PC-3 (cell line): Measurements from ENCODE around the gene SRSF8. TPM values are rescaled to one million over a fixed set of nuclear protein-coding genes. Genes with fewer than 3 reads are reported as not detected.
"Not testable (repeated sequence)": the region's sequence is repeated elsewhere in the genome, so short reads cannot be mapped to it uniquely, and the experiment has no call there.

Source experiments
- ATAC-seq: fragments of 200-7000 bp; cut with Tn5 transposase; 2 replicates; pipeline ENCODE4 v1.9.1; 2020; ENCODE audit warnings: mild to moderate bottlenecking, moderate library complexity
- BruUV-seq: library from RNA; stranded (reverse); fragments of 400-500 nt; replicated peaks from 2 replicates; lab custom pipeline; 2021; lab: Mats Ljungman, UMichigan
- CTCF ChIA-PET: fragments of 300-600 bp; sonication (Branson Sonifier 250); formaldehyde crosslinking; loops from one replicate; lab custom pipeline; 2022; ENCODE audit warnings: antibody characterized with exemption; lab: Charles Lee
- POLR2A ChIA-PET: fragments of 300-600 bp; sonication (Branson Sonifier 250); formaldehyde crosslinking; loops from one replicate; lab custom pipeline; 2022; ENCODE audit warnings: antibody characterized with exemption; ENCODE audit not compliant: unreplicated experiment; lab: Charles Lee
- DNase-seq: peaks from one replicate; pipeline ENCODE4 v3.0.0-alpha.2; 2015
- H2AFZ ChIP-seq: fragments of 300-600 bp; sonication (generic); 2 replicates; pipeline ENCODE4 v1.6.0; 2016; ENCODE audit warnings: antibody characterized with exemption, low read length
- H3F3A ChIP-seq: fragments of 300-600 bp; sonication (generic); one replicate; pipeline ENCODE4 v1.6.0; 2017; ENCODE audit warnings: antibody characterized with exemption, low read length, control low read depth, mild to moderate bottlenecking; ENCODE audit not compliant: unreplicated experiment
- H3K27ac ChIP-seq: fragments of 300-600 bp; sonication (generic); 2 replicates; pipeline ENCODE4 v1.5.1; 2016; ENCODE audit warnings: mild to moderate bottlenecking, low read length
- H3K27me3 ChIP-seq: fragments of 300-600 bp; sonication (generic); 2 replicates; pipeline ENCODE4 v1.6.1; 2016; ENCODE audit warnings: low read length, mixed read lengths
- H3K36me3 ChIP-seq: fragments of 300-600 bp; sonication (generic); 2 replicates; pipeline ENCODE4 v1.6.1; 2016; ENCODE audit warnings: low read depth, mixed run types, low read length, mixed read lengths
- H3K4me1 ChIP-seq: fragments of 300-600 bp; sonication (generic); 2 replicates; pipeline ENCODE4 v1.5.1; 2016; ENCODE audit warnings: low read length; ENCODE audit not compliant: insufficient read depth
- H3K4me2 ChIP-seq: fragments of 300-600 bp; sonication (generic); 2 replicates; pipeline ENCODE4 v1.6.0; 2016; ENCODE audit warnings: low read length
- H3K4me3 ChIP-seq: fragments of 300-600 bp; sonication (generic); 2 replicates; pipeline ENCODE4 v1.5.1; 2016; ENCODE audit warnings: mild to moderate bottlenecking, low read length, mixed read lengths
- H3K79me2 ChIP-seq: fragments of 300-600 bp; sonication (generic); 2 replicates; pipeline ENCODE4 v1.6.1; 2017; ENCODE audit warnings: low read length, mixed read lengths
- H3K9ac ChIP-seq: fragments of 300-600 bp; sonication (generic); 2 replicates; pipeline ENCODE4 v1.6.0; 2016; ENCODE audit warnings: mild to moderate bottlenecking, low read length
- H3K9me2 ChIP-seq: fragments of 300-600 bp; sonication (generic); replicated peaks from 2 replicates; pipeline ENCODE4 v1.6.1; 2016; ENCODE audit warnings: mixed run types, low read length, mixed read lengths
- H3K9me3 ChIP-seq: fragments of 300-600 bp; sonication (generic); 2 replicates; pipeline ENCODE4 v1.6.1; 2016; ENCODE audit warnings: low read length, mixed read lengths
- H4K20me1 ChIP-seq: fragments of 300-600 bp; sonication (generic); 2 replicates; pipeline ENCODE4 v1.6.1; 2016; ENCODE audit warnings: low read length, mixed read lengths
- CTCF ChIP-seq: fragments of 300-600 bp; sonication (generic); conservative IDR thresholded peaks from 2 replicates; pipeline ENCODE4 v1.5.1; 2017; ENCODE audit warnings: antibody characterized with exemption, low read depth, mild to moderate bottlenecking, low read length
- EZH2 ChIP-seq: fragments of 300-600 bp; sonication (generic); IDR thresholded peaks from one replicate; pipeline ENCODE4 v1.6.1; 2017; ENCODE audit warnings: antibody characterized with exemption, mild to moderate bottlenecking, low read length; ENCODE audit not compliant: unreplicated experiment
- EZH2phosphoT487 ChIP-seq: fragments of 300-600 bp; sonication (generic); IDR thresholded peaks from 2 replicates; pipeline ENCODE4 v1.6.1; 2018; ENCODE audit warnings: mild to moderate bottlenecking, antibody characterized with exemption, low read length, borderline replicate concordance
- intact Hi-C: fragments of 100-400 bp; cut with micrococcal nuclease; formaldehyde crosslinking; loops from 2 replicates; pipeline ENCODE4 v1.9.0; 2023
- total RNA-seq: library from RNA; depleted of rRNA; stranded (reverse); fragments of >200 nt; gene quantifications from 2 replicates; pipeline ENCODE4 v1.2.3, GENCODE V29; 2014

The SRSF8 gene
- total RNA-seq, 1 experiment from 2014 or later = 17.2 TPM

- H3K4me3 ChIP-seq = peak overlapping the region; percentile 23; the same call in 1 of the 2 replicates
- no peaks in the 10 kb centered on the region for H3K27me3 ChIP-seq
- POLR2A ChIA-PET = interaction anchor here (0.5 to 0.6 kb wide), 3 partner anchors 21 to 371 kb away, joined by 3 to 7 read pairs (median 3); no protein-coding TSS in a partner anchor
- no peaks in the 10 kb centered on the region for H4K20me1 ChIP-seq
- no peaks in the 10 kb centered on the region for H3K9me2 ChIP-seq
- H3K9me3 ChIP-seq = no peaks in the 10 kb centered on the region
- H2AFZ ChIP-seq = peak overlapping the region; percentile 66; the same call in 1 of the 2 replicates
- ATAC-seq (no peak), DNase-seq (no peak)
- no peaks in the 10 kb centered on the region for H3K79me2 ChIP-seq
- intact Hi-C loops = loop anchor here (1.0 kb wide), 2 partner anchors 25 to 42 kb away; no protein-coding TSS in a partner anchor
- H3K4me2 ChIP-seq = peak overlapping the region; percentile 81
- no TSS peak for BruUV-seq
- H3K4me1 ChIP-seq = peaks cover 30% of the 10 kb centered on the region
- no peaks in the 10 kb centered on the region for H3K36me3 ChIP-seq
- H3K27ac ChIP-seq = peak overlapping the region; percentile 84
- H3F3A ChIP-seq = no peaks in the 10 kb centered on the region
- TF ChIP-seq CTCF (no peak), EZH2 (no peak), EZH2phosphoT487 (no peak)
- peak overlapping the region; percentile 35 for H3K9ac ChIP-seq
- CTCF ChIA-PET = interaction anchor here (0.7 to 1.4 kb wide), 3 partner anchors 16 to 43 kb away, joined by 3 read pairs; no protein-coding TSS in a partner anchor
Measured at GRCh38 chr11:95108671-95109551, 42.2 kb downstream of the SRSF8 start.

GRCh38 chr11:95111471-95111870 is 44.8 kb downstream of the SRSF8 start:
- H3K27ac ChIP-seq, ATAC-seq, H2AFZ ChIP-seq, DNase-seq, H3K4me3 ChIP-seq, intact Hi-C loops, H3K4me2 ChIP-seq, H3K9me2 ChIP-seq, H3K9me3 ChIP-seq, H3F3A ChIP-seq, CTCF ChIA-PET, POLR2A ChIA-PET, H3K36me3 ChIP-seq, H4K20me1 ChIP-seq, H3K79me2 ChIP-seq, H3K27me3 ChIP-seq, BruUV-seq, H3K9ac ChIP-seq: not testable (repeated sequence)
- peaks cover 28% of the 10 kb centered on the region for H3K4me1 ChIP-seq

DNA sequence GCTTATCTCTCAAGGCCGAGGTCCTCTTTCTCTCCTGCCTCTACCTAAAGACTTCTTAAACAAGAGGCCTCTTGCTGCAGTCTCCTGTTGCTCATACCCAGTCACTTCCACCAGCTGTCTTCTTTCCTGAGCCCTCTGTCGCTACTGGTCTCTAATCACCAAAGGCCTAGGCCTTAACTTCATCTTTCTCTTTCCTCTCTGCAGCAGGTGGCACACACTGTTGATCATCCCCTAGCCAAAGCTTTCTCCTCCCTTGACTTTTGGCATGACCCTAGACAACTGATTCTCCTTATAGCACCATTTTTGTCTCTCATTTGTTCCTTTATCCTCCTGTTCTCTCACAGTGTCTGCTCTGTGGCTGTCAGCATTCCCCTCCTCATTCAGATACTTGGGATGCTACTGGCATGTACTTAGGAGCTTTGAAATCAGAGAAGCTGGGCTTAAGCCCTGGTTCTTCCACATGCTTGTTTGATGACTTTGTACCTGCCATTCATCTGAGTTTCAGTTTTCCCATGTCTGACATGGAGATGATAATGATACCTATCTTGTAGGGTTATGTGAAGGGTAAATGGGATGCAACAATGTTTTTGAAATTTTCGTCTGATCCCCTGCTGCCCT is 45.3 kb downstream of the SRSF8 start:
- Histone ChIP-seq H2AFZ (no peak overlapping the region), H3K9me2 (no peaks in the 10 kb centered on the region), H3K4me2 (no peak overlapping the region), H3F3A (no peaks in the 10 kb centered on the region), H3K4me1 (peaks cover 23% of the 10 kb centered on the region), H3K27ac (no peak overlapping the region), H3K36me3 (no peaks in the 10 kb centered on the region), H3K27me3 (no peaks in the 10 kb centered on the region), H3K9me3 (no peaks in the 10 kb centered on the region), H3K4me3 (no peak overlapping the region), H3K9ac (no peak overlapping the region), H3K79me2 (no peaks in the 10 kb centered on the region; the same call in 1 of the 2 replicates), H4K20me1 (no peaks in the 10 kb centered on the region)
- CTCF ChIA-PET = no interaction called here
- no peak for ATAC-seq
- intact Hi-C loops = no loop called here
- DNase-seq = no peak
- no peak for TF ChIP-seq EZH2
- no peak for TF ChIP-seq EZH2phosphoT487
- POLR2A ChIA-PET = no interaction called here
- no TSS peak for BruUV-seq
